Upper lobe of left lung (tissue), 6 donors: Measurements from ENCODE around the gene FANCC. TPM values are rescaled to one million over a fixed set of nuclear protein-coding genes. Genes with fewer than 3 reads are reported as not detected.

Source experiments
- ATAC-seq, 2 donors: fragments of 200-7000 bp; cut with Tn5 transposase; one replicate each; pipeline ENCODE4 v1.9.1; 2022; ENCODE audit warnings: mild to moderate bottlenecking in 2 of 2, moderate library complexity in 2 of 2; ENCODE audit not compliant: low FRiP score in 2 of 2
- DNase-seq, 2 donors: peaks; one replicate each; pipeline ENCODE4 v3.0.0-alpha.2; 2019 to 2020
- H3K27ac ChIP-seq, 4 donors: fragments of 200-600 bp; sonication (generic); one replicate each; pipeline ENCODE4 v1.5.1; 2016 to 2019
- H3K27me3 ChIP-seq, 4 donors: fragments of 200-600 bp; sonication (generic); one replicate each; pipeline ENCODE4 v1.5.1; 2017 to 2019
- H3K36me3 ChIP-seq, 4 donors: fragments of 200-600 bp; sonication (generic); one replicate each; pipeline ENCODE4 v1.5.1; 2016 to 2019
- H3K4me1 ChIP-seq, 4 donors: fragments of 200-600 bp; sonication (generic); one replicate each; pipeline ENCODE4 v1.5.1; 2018 to 2019
- H3K4me3 ChIP-seq, 4 donors: fragments of 200-600 bp; sonication (generic); one replicate each; pipeline ENCODE4 v1.5.1; 2017 to 2019; ENCODE audit warnings: mild to moderate bottlenecking in 2 of 4, moderate library complexity in 1 of 4
- H3K9me3 ChIP-seq, 4 donors: fragments of 200-600 bp; sonication (generic); one replicate each; pipeline ENCODE4 v1.5.1; 2018 to 2019
- EP300 ChIP-seq, 4 donors: sonication (generic); formaldehyde crosslinking; IDR thresholded peaks; one replicate each; pipeline ENCODE4 v1.5.1; 2017; ENCODE audit warnings: antibody characterized with exemption in 4 of 4, control low read depth in 2 of 4
- POLR2A ChIP-seq, 4 donors: fragments of 450-650 bp; IDR thresholded peaks; one replicate each; pipeline ENCODE4 v1.5.1; 2016 to 2017; ENCODE audit warnings: antibody characterized with exemption in 4 of 4, mild to moderate bottlenecking in 2 of 4
- POLR2AphosphoS5 ChIP-seq, 2 donors: sonication (generic); formaldehyde crosslinking; IDR thresholded peaks; one replicate each; pipeline ENCODE4 v1.5.1; 2017; ENCODE audit warnings: antibody characterized with exemption in 2 of 2
- WGBS, 2 donors: methylation state at CpG; one replicate each; pipeline ENCODE4 v1.1.5; 2017 to 2018; 5-methylcytosine and 5-hydroxymethylcytosine counted together
- total RNA-seq, 6 donors: library from RNA; depleted of rRNA in 4 of 6; stranded (reverse); fragments of >200 nt in 4 of 6; gene quantifications; one replicate each; pipeline versions ENCODE4 v1.1.0 to v1.2.1, GENCODE V29; 2016 to 2021
- TF ChIP-seq, protein P1 (sequence below), 6 experiments: fragments of 450-650 bp in 4 of 6; fragments of 200-600 bp in 2 of 6; sonication (generic) in 2 of 6; IDR thresholded peaks; one replicate each; pipeline ENCODE4 v1.5.1; 2016 to 2019; ENCODE audit warnings: antibody characterized with exemption in 6 of 6
- donor health status: DM: no; HTN: no; CAD: no; lungs with moderate emphysema.
- donor health status: DM: no; HTN: yes; CAD: no; lungs with severe emphysema.

Gene FANCC
- total RNA-seq, 6 donors from 2014 or later, result 6.7 to 27.2 (median 10.8) TPM

DNA sequence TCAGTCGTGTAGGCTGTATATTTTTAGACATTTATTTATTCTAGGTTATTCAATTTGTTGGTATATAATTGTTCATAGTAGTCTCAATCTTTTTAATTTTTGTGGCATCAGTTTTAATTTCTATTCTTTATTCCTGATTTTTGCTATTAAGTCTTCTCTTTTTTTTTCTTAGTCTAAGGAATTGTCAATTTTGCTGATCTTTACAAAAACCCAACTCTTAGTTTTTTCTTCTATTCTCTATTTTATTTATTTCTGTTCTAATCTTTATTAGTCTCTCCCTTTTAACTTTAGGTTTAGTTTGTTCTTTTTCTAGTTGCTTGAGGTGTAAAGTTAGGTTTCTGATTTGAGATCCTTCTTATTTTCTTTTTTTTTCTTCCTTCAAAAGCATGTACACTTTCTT lies 152.5 kb downstream of the FANCC start:
- TF ChIP-seq, protein P1, sequence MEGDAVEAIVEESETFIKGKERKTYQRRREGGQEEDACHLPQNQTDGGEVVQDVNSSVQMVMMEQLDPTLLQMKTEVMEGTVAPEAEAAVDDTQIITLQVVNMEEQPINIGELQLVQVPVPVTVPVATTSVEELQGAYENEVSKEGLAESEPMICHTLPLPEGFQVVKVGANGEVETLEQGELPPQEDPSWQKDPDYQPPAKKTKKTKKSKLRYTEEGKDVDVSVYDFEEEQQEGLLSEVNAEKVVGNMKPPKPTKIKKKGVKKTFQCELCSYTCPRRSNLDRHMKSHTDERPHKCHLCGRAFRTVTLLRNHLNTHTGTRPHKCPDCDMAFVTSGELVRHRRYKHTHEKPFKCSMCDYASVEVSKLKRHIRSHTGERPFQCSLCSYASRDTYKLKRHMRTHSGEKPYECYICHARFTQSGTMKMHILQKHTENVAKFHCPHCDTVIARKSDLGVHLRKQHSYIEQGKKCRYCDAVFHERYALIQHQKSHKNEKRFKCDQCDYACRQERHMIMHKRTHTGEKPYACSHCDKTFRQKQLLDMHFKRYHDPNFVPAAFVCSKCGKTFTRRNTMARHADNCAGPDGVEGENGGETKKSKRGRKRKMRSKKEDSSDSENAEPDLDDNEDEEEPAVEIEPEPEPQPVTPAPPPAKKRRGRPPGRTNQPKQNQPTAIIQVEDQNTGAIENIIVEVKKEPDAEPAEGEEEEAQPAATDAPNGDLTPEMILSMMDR (IDR thresholded peaks at IDR 0.05), result no peak
- TF ChIP-seq POLR2A (IDR thresholded peaks at IDR 0.05) (no peak), EP300 (IDR thresholded peaks at IDR 0.05) (no peak), POLR2AphosphoS5 (IDR thresholded peaks at IDR 0.05) (no peak)
- no peak overlapping the region for H3K27ac ChIP-seq
- no peaks in the 10 kb centered on the region for H3K27me3 ChIP-seq
- DNase-seq (no peak), ATAC-seq (no peak)
- H3K4me1 ChIP-seq, result no peaks in the 10 kb centered on the region
- no peak overlapping the region for H3K4me3 ChIP-seq
- H3K9me3 ChIP-seq, result no peaks in the 10 kb centered on the region
- no peaks in the 10 kb centered on the region for H3K36me3 ChIP-seq
- WGBS, 2 donors, result 79 to 90% methylated on average over 1 of the region's 1 CpG

- H3K36me3 ChIP-seq, result no peaks in the 10 kb centered on the region
- no peaks in the 10 kb centered on the region for H3K9me3 ChIP-seq
- H3K27me3 ChIP-seq, result no peaks in the 10 kb centered on the region
- peak in 1 of 2 donors; percentile 46 for DNase-seq
- no peak overlapping the region for H3K27ac ChIP-seq
- TF ChIP-seq POLR2AphosphoS5 (IDR thresholded peaks at IDR 0.05), result peak in 1 of 2 donors; percentile 13
- TF ChIP-seq POLR2A (IDR thresholded peaks at IDR 0.05), result no peak
- peaks cover 7 to 18% (median 11%) of the 10 kb centered on the region in 4 donors for H3K4me1 ChIP-seq
- ATAC-seq, result peak; percentile 57 to 88
- WGBS, 2 donors, result 56 to 62% methylated on average over 6 to 7 of the region's 7 CpGs
- H3K4me3 ChIP-seq, result no peak overlapping the region
Measured at GRCh38 chr9:95157481-95158151, 159.9 kb downstream of the FANCC start.

GRCh38 chr9:95156074-95156473 lies 161.4 kb downstream of the FANCC start:
- Histone ChIP-seq H3K36me3 (no peaks in the 10 kb centered on the region), H3K9me3 (no peaks in the 10 kb centered on the region), H3K27ac (no peak overlapping the region), H3K4me1 (peaks cover 7 to 18% (median 11%) of the 10 kb centered on the region in 4 donors), H3K27me3 (no peaks in the 10 kb centered on the region), H3K4me3 (no peak overlapping the region)
- 96 to 98% methylated on average over 2 of the region's 2 CpGs for WGBS, 2 donors
- DNase-seq (no peak), ATAC-seq (no peak)
- no peak for TF ChIP-seq POLR2AphosphoS5 (IDR thresholded peaks at IDR 0.05)

DNA sequence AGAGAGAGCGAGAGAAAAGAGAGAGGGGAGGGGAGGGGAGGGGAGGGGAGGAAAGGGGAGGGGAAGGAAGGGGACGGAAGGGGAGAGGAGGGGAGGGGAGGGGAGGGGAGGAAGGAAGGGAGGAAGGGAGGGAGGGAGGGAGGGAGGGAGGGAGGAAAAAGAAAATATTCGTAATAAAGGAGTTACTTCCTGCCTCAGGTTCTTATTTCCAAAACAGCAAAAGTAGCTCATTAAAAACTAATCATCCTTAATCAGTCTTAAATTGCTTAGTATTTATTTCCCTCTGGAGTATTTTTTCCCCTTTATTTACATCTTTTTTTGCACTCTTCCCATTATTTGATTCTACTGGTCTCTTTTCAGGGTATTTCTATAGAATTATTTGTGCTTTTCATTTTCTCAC lies 162.3 kb downstream of the FANCC start:
- no peaks in the 10 kb centered on the region for H3K36me3 ChIP-seq
- DNase-seq (no peak), ATAC-seq (no peak)
- H3K9me3 ChIP-seq, result no peaks in the 10 kb centered on the region
- 38 to 74% methylated on average over 1 to 2 of the region's 3 CpGs for WGBS, 2 donors
- H3K27me3 ChIP-seq, result no peaks in the 10 kb centered on the region
- TF ChIP-seq, protein P1 (IDR thresholded peaks at IDR 0.05), result no peak
- no peak for TF ChIP-seq POLR2AphosphoS5 (IDR thresholded peaks at IDR 0.05)
- no peak for TF ChIP-seq EP300 (IDR thresholded peaks at IDR 0.05)
- TF ChIP-seq POLR2A (IDR thresholded peaks at IDR 0.05), result no peak
- peaks cover 7 to 18% (median 11%) of the 10 kb centered on the region in 4 donors for H3K4me1 ChIP-seq
- H3K4me3 ChIP-seq, result no peak overlapping the region
- H3K27ac ChIP-seq, result no peak overlapping the region

GRCh38 chr9:95150903-95151302 lies 166.6 kb downstream of the FANCC start:
- Histone ChIP-seq H3K27me3 (no peaks in the 10 kb centered on the region), H3K36me3 (no peaks in the 10 kb centered on the region), H3K4me3 (no peak overlapping the region), H3K27ac (peak overlapping the region in 1 of 4 donors; percentile 14), H3K9me3 (no peaks in the 10 kb centered on the region), H3K4me1 (no peaks in the 10 kb centered on the region)
- TF ChIP-seq POLR2AphosphoS5 (IDR thresholded peaks at IDR 0.05) (peak in 1 of 2 donors; percentile 30), EP300 (IDR thresholded peaks at IDR 0.05) (no peak), POLR2A (IDR thresholded peaks at IDR 0.05) (no peak)
- TF ChIP-seq, protein P1 (IDR thresholded peaks at IDR 0.05), result no peak
- ATAC-seq (peak; percentile 47 to 91), DNase-seq (peak in 1 of 2 donors; percentile 89)
- WGBS, 2 donors, result 64 to 79% methylated on average over 7 of the region's 7 CpGs

DNA sequence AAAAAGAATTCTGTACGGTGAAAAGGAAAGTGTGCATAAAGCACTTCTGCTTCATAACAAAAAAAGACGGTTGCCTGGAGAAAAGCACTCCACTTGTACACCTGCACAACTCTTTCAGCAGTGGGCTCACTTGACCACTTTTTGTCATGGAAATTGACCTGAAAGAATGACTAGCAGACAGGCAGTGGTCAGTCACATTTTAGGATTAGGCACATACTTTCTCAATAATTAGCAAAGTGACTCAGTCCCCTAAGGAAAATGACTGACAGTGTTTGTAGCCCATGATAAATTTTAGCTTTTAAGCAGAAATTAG lies 169.3 kb downstream of the FANCC start:
- DNase-seq (no peak), ATAC-seq (no peak)
- Histone ChIP-seq H3K4me1 (no peaks in the 10 kb centered on the region), H3K27ac (no peak overlapping the region), H3K27me3 (no peaks in the 10 kb centered on the region), H3K4me3 (no peak overlapping the region), H3K9me3 (no peaks in the 10 kb centered on the region), H3K36me3 (no peaks in the 10 kb centered on the region)
- WGBS, 2 donors, result 70 to 75% methylated on average over 2 of the region's 2 CpGs
- TF ChIP-seq EP300 (IDR thresholded peaks at IDR 0.05) (no peak), POLR2A (IDR thresholded peaks at IDR 0.05) (no peak), POLR2AphosphoS5 (IDR thresholded peaks at IDR 0.05) (no peak)
- TF ChIP-seq, protein P1 (IDR thresholded peaks at IDR 0.05), result no peak
